NCI-H1436 treated with DMSO at 0.1 percent for 48 hours (cell line): Measurements from ENCODE around the gene ST6GALNAC1.

Experiments
- DNase-seq: peaks from one replicate; lab custom pipeline; 2025; lab: John Stamatoyannopoulos, UW

Gene ST6GALNAC1, protein sequence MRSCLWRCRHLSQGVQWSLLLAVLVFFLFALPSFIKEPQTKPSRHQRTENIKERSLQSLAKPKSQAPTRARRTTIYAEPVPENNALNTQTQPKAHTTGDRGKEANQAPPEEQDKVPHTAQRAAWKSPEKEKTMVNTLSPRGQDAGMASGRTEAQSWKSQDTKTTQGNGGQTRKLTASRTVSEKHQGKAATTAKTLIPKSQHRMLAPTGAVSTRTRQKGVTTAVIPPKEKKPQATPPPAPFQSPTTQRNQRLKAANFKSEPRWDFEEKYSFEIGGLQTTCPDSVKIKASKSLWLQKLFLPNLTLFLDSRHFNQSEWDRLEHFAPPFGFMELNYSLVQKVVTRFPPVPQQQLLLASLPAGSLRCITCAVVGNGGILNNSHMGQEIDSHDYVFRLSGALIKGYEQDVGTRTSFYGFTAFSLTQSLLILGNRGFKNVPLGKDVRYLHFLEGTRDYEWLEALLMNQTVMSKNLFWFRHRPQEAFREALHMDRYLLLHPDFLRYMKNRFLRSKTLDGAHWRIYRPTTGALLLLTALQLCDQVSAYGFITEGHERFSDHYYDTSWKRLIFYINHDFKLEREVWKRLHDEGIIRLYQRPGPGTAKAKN

GRCh38 chr17:76643553-76644148, at the start of gene ST6GALNAC1:
ST6GALNAC1 (minus strand) TSS chr17:76643757; CDS start chr17:76643638, 119 bp downstream.
- DNase-seq: no peak

GRCh38 chr17:76691379-76692191, 48.0 kb upstream of the ST6GALNAC1 start:
- no peak for DNase-seq

DNA sequence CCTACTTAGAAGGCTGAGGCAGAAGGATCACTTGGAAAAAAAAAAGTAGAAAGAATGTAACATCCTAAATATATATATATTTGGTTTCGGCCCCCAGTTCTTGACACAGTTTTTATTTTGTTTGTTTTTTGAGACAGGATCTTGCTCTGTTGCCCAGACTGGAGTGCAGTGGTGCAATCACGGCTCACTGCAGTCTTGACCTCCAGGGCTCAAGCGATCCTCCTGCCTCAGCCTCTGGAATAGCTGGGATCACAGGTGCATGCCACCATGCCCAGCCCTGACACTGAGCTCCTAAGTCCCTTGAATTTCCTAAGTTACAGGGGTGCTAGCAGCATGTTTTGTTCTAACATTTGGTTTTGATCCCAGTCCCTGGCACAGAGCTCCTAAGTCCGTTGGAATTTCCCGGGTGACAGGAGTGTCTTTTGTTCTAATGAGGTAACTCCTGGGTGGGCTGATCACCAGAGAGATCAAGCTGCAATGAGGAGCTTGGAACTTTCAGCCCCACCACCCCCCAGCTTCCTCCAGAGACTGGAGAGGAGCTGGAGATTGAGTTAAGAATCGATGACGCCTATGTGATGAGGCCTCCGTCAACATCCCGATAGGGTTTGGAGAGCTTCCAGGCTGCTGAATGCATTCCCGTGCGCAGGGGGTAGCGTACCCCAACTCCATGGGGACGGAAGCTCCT, 47.2 kb upstream of the ST6GALNAC1 start:
- no peak for DNase-seq

GRCh38 chr17:76689859-76690258, 46.3 kb upstream of the ST6GALNAC1 start:
- DNase-seq: no peak

- DNase-seq: no peak
Observed at GRCh38 chr17:76688165-76688622, 44.6 kb upstream of the ST6GALNAC1 start.

- no peak for DNase-seq
Observed at GRCh38 chr17:76687298-76688164, 44.0 kb upstream of the ST6GALNAC1 start.

DNA sequence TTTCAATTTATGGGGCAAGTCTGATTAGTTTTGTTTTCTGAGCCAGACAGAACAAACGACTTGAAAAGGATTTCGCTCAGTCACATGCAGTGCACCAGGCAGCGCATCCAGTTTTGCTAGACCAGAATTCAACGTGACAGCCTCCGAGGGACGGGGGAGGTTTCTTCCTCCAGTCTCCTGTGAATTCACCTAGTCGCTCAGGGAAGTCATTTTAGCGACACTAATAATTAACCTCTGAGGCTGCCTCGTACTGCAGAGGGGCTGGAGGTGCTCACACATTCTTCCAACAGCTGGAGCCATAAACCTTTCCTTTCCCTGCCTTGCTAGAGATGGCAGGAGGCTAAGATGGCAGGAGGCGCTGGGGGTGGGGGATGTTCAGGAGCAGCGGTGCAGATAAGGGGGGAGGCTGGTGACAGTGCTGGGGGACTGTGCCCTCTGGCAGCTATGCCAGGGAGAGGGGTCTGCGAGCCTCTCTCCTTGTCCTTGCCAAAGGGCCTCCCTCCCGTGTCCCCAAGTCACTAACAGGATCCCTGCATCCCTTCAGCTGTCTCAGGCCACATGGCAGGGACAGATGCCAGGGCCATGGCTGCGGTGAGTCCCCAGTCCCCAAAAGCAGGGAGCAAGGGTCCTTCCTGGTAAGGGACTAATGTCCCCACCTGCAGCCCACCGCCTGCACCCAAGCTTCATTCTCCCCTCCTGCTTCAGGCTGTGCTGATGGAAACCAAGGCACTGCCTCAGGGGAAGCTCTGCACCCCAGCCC, 43.2 kb upstream of the ST6GALNAC1 start:
- no peak for DNase-seq

GRCh38 chr17:76685846-76686245, 42.3 kb upstream of the ST6GALNAC1 start:
- no peak for DNase-seq

- no peak for DNase-seq
Observed at GRCh38 chr17:76685366-76685765, 41.8 kb upstream of the ST6GALNAC1 start.

DNA sequence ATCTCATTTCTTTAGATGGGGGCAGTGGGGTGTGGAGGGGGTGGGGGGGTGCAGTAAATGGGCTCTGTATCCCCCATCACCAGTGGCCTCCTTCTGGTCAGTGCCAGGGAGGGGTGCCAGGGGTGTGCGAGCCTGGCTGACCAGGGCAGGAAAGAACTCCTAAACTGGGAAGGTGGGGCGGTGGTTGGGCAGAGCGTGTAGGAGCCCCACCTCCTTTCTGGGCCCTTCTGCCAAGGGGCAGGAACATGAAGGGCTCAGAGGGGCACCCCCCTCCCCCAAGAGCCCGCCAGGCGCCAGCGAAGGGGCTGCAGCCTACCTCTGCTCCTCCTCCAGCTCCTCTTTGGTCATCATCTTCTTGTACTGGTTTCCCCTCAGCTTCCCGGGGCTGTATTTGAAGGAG, 41.2 kb upstream of the ST6GALNAC1 start:
- no peak for DNase-seq

DNA sequence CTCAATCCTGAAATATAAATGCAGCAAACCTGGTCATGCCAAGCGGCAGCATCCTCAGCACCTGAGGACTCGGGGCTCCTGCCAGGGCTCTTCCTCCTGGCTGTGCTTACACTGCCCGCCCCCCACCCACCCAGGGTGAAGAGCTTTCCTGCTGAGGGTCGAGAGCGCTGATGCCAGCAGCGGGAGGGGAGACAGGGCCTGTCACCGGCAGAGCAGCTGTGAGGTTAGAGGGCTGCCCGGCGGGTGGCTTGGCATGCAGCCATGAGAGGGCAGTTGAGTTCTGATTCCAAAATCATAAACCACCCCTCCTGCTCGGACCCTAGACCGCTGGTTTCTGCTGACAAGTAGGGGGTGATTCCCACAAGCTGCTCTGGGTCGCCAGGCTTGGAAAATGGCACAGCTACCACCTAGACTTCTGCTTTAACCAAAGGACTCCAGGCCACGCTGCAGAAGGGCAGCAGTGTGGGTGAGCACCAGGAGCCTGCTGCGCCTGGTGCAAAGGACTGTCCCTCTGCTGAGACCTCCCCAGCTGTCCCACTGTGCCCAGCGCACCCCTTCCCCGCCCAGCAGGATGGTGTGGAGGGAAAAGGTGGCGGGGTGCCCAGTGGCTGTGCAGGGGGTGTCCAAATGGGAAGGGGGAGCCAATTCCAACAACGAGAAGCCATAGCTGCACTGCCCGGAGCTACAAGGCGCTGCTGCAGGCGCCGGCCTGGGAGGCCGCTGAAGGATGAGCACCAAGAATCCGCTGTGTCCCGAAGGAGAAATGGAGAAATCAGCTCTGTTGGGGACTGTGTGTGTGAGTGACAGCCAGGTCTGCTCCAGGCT, 40.6 kb upstream of the ST6GALNAC1 start:
- no peak for DNase-seq

DNA sequence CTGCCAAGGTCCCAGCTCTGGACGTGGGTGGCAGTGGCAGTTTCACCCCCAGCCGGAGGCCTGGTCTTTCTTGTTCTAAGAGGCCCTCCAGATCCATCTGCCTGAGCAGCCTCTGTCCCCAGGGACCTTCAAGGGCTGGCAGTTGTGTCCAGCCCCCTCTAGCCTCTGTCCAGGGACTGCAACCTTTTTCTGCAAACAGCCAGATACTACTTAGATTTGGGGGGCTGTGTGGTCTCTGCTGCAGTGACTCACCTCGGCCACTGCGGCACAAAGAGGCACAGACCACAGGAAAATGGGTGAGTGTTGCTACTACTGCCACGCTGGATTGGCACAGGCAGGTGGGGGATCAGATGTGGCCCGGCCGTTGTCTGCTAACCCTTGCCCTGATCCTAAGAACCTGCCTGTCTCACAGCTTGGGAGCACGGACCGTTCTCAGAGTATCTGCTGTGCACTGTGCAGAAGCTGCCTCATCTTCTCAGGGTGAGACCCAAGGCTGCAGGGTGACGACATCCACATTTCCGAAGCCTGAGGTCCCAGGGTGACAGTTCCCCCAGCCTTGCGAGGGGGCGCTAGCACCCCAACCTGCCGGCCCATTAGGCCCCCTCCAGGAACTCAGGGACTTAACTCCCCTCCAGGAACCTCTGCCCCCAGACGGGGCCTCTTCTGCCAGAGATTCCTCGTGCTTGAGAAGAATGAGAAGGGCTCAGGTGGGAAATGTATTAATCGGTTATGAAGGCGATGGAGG, 39.6 kb upstream of the ST6GALNAC1 start:
- DNase-seq: no peak

DNA sequence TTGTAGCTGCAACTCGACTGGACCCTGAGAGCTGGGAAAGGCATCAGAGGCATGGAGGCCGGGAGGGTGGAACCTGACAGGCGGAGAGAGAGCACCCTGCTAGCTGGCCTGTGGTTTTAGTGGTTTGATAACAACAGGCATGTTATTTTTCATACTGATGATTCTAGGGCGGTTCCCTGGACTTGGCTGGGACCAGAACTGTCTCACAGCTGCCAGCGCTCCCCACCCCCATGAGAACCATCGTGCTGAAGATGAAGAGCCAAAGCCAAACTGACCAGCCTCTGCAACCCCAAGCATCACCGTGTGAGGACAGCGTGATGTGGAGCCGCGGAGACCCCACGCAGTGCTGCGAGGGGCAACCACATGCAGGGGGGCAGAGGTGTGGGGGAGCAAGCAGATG, 38.7 kb upstream of the ST6GALNAC1 start:
- no peak for DNase-seq

GRCh38 chr17:76681222-76682137, 37.9 kb upstream of the ST6GALNAC1 start:
- DNase-seq: peak; percentile 29

DNA sequence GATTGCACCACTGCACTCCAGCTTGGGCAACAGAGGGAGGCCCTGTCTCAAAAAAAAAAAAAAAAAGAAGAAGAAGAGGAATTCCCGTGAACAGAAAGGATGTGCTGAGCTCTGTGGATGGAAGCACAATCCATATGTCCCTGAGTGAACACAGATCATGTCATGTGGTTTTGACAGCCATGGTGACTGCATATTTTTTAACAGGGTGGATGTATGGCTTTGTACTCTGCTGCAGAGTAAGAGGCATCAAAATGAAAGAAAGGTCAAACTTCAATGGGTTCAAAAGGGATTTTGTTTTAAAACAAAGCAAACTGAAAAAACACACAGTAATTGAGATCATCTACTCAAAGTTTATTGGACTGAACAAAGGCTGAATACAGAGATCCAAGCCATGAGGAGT, 35.7 kb upstream of the ST6GALNAC1 start:
- DNase-seq: no peak

DNA sequence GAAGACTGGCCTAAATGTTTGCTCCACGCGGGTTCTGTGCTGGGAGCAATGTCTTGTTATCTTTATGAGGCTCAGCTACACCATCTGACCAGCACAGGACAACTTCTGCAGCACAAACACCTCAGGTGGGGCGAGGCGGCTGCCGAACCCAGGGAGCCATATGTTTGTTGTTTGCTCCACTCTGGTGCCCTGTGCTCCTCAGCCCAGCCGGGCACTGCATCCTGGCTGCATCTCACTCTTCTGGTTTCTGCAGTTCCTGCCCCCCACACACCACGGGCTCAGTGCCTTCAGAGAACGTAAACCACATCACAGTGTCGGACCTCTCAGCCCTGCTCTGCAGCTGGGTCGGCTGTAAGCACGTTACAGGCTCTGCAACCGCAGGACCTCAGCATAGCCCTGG, 34.8 kb upstream of the ST6GALNAC1 start:
- no peak for DNase-seq

- DNase-seq: no peak
Observed at GRCh38 chr17:76677406-76677805, 33.8 kb upstream of the ST6GALNAC1 start.
